ENCODE data around the gene MED10. TPM values are rescaled to one million over a fixed set of nuclear protein-coding genes. Genes with fewer than 3 reads are reported as not detected.

Gene MED10
- total and polyA plus RNA-seq, 7 donors = 29.2 to 67.6 (median 38.4) TPM

DNA sequence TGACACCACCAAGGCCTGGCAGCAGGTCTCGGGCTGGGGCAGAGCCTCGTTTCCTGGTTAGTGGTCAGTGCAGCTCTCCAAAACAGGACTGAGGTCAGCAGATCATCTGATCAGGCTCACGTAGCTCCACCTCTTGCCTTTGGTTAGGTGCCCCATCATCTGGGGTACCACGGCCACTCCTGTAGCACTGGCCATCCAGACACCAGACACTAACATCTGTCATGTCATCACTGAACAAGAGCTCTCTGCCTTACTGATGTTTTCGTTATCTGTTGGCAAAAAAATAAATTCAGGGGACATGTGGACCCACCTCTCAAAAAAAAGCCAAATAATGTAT, 29.9 kb upstream of the MED10 start:
- Histone ChIP-seq H3K4me3 (no peak overlapping the region), H3K27ac (no peak overlapping the region), H3K4me1 (peaks cover 0 to 6% (median 0%) of the 10 kb centered on the region in 4 donors), H3K27me3 (no peaks in the 10 kb centered on the region), H3K9me3 (no peaks in the 10 kb centered on the region), H3K36me3 (no peaks in the 10 kb centered on the region)
- DNase-seq = no peak
- TF ChIP-seq POLR2AphosphoS5 (IDR thresholded peaks at IDR 0.05) (no peak), EP300 (IDR thresholded peaks at IDR 0.05) (no peak), POLR2A (IDR thresholded peaks at IDR 0.05) (no peak), CTCF (IDR thresholded peaks at IDR 0.05) (no peak)
- WGBS, 2 donors = 67 to 77% methylated on average over 5 of the region's 5 CpGs
- intact Hi-C loops (cut with DNase I) = no loop called here

DNA sequence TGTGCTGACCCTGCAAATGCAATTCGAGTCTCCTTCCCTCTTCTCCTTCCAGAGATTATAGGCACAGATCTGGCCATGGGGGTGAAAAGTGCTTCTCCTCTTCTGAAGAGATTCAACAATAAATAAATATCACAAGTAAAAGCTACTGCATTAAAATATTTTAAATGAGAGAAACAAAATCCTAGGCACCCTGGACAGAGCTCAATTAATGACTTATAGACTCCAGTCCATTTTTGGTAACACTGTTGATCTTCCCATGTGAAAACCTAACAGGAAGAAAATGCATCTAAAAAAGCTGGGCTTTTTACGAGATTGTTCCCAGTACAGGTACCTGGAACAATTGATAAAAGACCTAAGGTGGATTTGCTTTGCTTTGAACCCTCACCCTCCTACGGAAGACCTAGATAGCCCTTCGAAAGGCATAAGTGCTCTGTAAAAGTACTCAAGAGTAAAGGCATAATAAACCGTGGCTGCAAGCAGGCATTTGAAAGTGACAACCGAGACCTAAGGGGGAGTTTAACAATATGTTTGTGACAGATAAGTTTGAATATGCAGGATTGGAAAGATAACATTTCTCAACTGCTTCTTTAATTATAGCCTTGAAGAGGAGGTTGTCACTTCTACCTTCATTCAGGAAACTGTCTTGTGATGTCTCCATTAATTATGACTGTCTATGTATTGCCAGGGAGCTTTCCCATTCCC, 29.4 kb upstream of the MED10 start:
- Histone ChIP-seq H3K36me3 (no peaks in the 10 kb centered on the region), H3K4me3 (no peak overlapping the region), H3K9me3 (no peaks in the 10 kb centered on the region), H3K4me1 (peaks cover 0 to 1% (median 0%) of the 10 kb centered on the region in 4 donors), H3K27me3 (no peaks in the 10 kb centered on the region), H3K27ac (no peak overlapping the region)
- intact Hi-C loops (cut with DNase I) = no loop called here
- 51 to 71% methylated on average over 6 of the region's 6 CpGs for WGBS, 2 donors
- no peak for DNase-seq
- no peak for TF ChIP-seq CTCF (IDR thresholded peaks at IDR 0.05)
- TF ChIP-seq EP300 (IDR thresholded peaks at IDR 0.05) = no peak
- TF ChIP-seq POLR2AphosphoS5 (IDR thresholded peaks at IDR 0.05) = no peak
- no peak for TF ChIP-seq POLR2A (IDR thresholded peaks at IDR 0.05)

GRCh38 chr5:6405591-6405990, 27.2 kb upstream of the MED10 start:
- Histone ChIP-seq H3K27me3 (no peaks in the 10 kb centered on the region), H3K9me3 (no peaks in the 10 kb centered on the region), H3K36me3 (no peaks in the 10 kb centered on the region), H3K4me1 (no peaks in the 10 kb centered on the region), H3K4me3 (no peak overlapping the region), H3K27ac (no peak overlapping the region)
- intact Hi-C loops (cut with DNase I) = no loop called here
- 87 to 89% methylated on average over 4 of the region's 4 CpGs for WGBS, 2 donors
- TF ChIP-seq POLR2A (IDR thresholded peaks at IDR 0.05) (no peak), CTCF (IDR thresholded peaks at IDR 0.05) (no peak), POLR2AphosphoS5 (IDR thresholded peaks at IDR 0.05) (no peak), EP300 (IDR thresholded peaks at IDR 0.05) (no peak)
- DNase-seq = no peak

GRCh38 chr5:6404129-6404528, 25.8 kb upstream of the MED10 start:
- 84 to 87% methylated on average over 4 of the region's 4 CpGs for WGBS, 2 donors

GRCh38 chr5:6403416-6403815, 25.1 kb upstream of the MED10 start:
- Histone ChIP-seq H3K4me3 (no peak overlapping the region), H3K36me3 (no peaks in the 10 kb centered on the region), H3K9me3 (no peaks in the 10 kb centered on the region), H3K27me3 (no peaks in the 10 kb centered on the region), H3K4me1 (no peaks in the 10 kb centered on the region), H3K27ac (no peak overlapping the region)
- intact Hi-C loops (cut with DNase I) = no loop called here
- 83 to 88% methylated on average over 4 of the region's 4 CpGs for WGBS, 2 donors
- TF ChIP-seq POLR2A (IDR thresholded peaks at IDR 0.05) (no peak), EP300 (IDR thresholded peaks at IDR 0.05) (no peak), POLR2AphosphoS5 (IDR thresholded peaks at IDR 0.05) (no peak), CTCF (IDR thresholded peaks at IDR 0.05) (no peak)
- DNase-seq = no peak

More at GRCh38 chr5:6404129-6404528, 25.8 kb upstream of the MED10 start:
- DNase-seq = no peak
- no peaks in the 10 kb centered on the region for H3K27me3 ChIP-seq
- no peaks in the 10 kb centered on the region for H3K4me1 ChIP-seq
- TF ChIP-seq POLR2A (IDR thresholded peaks at IDR 0.05) = no peak
- TF ChIP-seq POLR2AphosphoS5 (IDR thresholded peaks at IDR 0.05) = no peak
- intact Hi-C loops (cut with DNase I) = no loop called here
- no peak overlapping the region for H3K27ac ChIP-seq
- no peak overlapping the region for H3K4me3 ChIP-seq
- no peaks in the 10 kb centered on the region for H3K36me3 ChIP-seq
- H3K9me3 ChIP-seq = no peaks in the 10 kb centered on the region
